Hepatocyte (in vitro differentiated cells): ENCODE data around the gene YWHAG. TPM values are rescaled to one million over a fixed set of nuclear protein-coding genes. Genes with fewer than 3 reads are reported as not detected.
"Not testable (repeated sequence)": the region's sequence is repeated elsewhere in the genome, so short reads cannot be mapped to it uniquely, and the experiment has no call there.

Experiments
- DNase-seq: peaks from one replicate; pipeline ENCODE4 v3.0.0-alpha.2; 2016; ENCODE audit warnings: low spot score
- H2AFZ ChIP-seq: fragments of 200-600 bp; sonication (generic); 2 replicates; pipeline ENCODE4 v1.6.0; 2016; ENCODE audit warnings: antibody characterized with exemption, mild to moderate bottlenecking
- H3K27ac ChIP-seq: fragments of 200-600 bp; sonication (generic); 2 replicates; pipeline ENCODE4 v1.5.1; 2016; ENCODE audit warnings: mild to moderate bottlenecking
- H3K27me3 ChIP-seq: fragments of 200-600 bp; sonication (generic); 2 replicates; pipeline ENCODE4 v1.6.1; 2016
- H3K36me3 ChIP-seq: fragments of 200-600 bp; sonication (generic); replicated peaks from 2 replicates; pipeline ENCODE4 v1.5.1; 2016; ENCODE audit warnings: low read depth; ENCODE audit not compliant: insufficient read depth
- H3K4me1 ChIP-seq: fragments of 200-600 bp; sonication (generic); 2 replicates; pipeline ENCODE4 v1.5.1; 2016; ENCODE audit warnings: mild to moderate bottlenecking, moderate library complexity; ENCODE audit not compliant: insufficient read depth
- H3K4me2 ChIP-seq: fragments of 200-600 bp; sonication (generic); 2 replicates; pipeline ENCODE4 v1.6.0; 2016
- H3K4me3 ChIP-seq: fragments of 200-600 bp; sonication (generic); 2 replicates; pipeline ENCODE4 v1.5.1; 2016; ENCODE audit warnings: mild to moderate bottlenecking
- H3K79me2 ChIP-seq: fragments of 200-600 bp; sonication (generic); 2 replicates; pipeline ENCODE4 v1.6.0; 2017; ENCODE audit warnings: mild to moderate bottlenecking
- H3K9me2 ChIP-seq: fragments of 200-600 bp; sonication (generic); replicated peaks from 2 replicates; pipeline ENCODE4 v1.6.0; 2017; ENCODE audit warnings: mild to moderate bottlenecking; ENCODE audit not compliant: insufficient read depth
- H3K9me3 ChIP-seq: fragments of 200-600 bp; sonication (generic); 2 replicates; pipeline ENCODE4 v1.5.1; 2016; ENCODE audit warnings: low read depth, mild to moderate bottlenecking
- H4K20me1 ChIP-seq: fragments of 200-600 bp; sonication (generic); 2 replicates; pipeline ENCODE4 v1.6.0; 2016; ENCODE audit warnings: mild to moderate bottlenecking; ENCODE audit not compliant: insufficient read depth, poor library complexity, severe bottlenecking
- CTCF ChIP-seq: fragments of 200-600 bp; sonication (generic); IDR thresholded peaks from 2 replicates; pipeline ENCODE4 v1.5.1; 2016; ENCODE audit warnings: antibody characterized with exemption, mild to moderate bottlenecking; ENCODE audit not compliant: poor library complexity
- EZH2 ChIP-seq: fragments of 200-600 bp; sonication (generic); IDR thresholded peaks from 2 replicates; pipeline ENCODE4 v1.6.1; 2016; ENCODE audit warnings: antibody characterized with exemption, mild to moderate bottlenecking, borderline replicate concordance
- EZH2phosphoT487 ChIP-seq: fragments of 200-600 bp; sonication (generic); IDR thresholded peaks from one replicate; pipeline ENCODE4 v1.6.1; 2018; ENCODE audit warnings: antibody characterized with exemption, mild to moderate bottlenecking, low read depth, moderate library complexity; ENCODE audit not compliant: unreplicated experiment, severe bottlenecking
- WGBS: methylation state at CpG from one replicate; pipeline ENCODE4 v1.1.6; 2016; ENCODE audit warnings: low lambda C conversion rate; ENCODE audit errors: missing lambda C conversion rate; 5-methylcytosine and 5-hydroxymethylcytosine counted together
- polyA plus RNA-seq: library from polyadenylated mRNA; unstranded; fragments of >200 nt; fragmentation: Nextera tagmentation; extraction: Ambion mirVana; gene quantifications from 2 replicates; pipeline ENCODE4 v1.2.1, GENCODE V29; 2016
- total RNA-seq: library from RNA; depleted of rRNA; stranded (reverse); fragments of >200 nt; gene quantifications from 2 replicates; pipeline ENCODE4 v1.2.3, GENCODE V29; 2014

YWHAG gene
- total and polyA plus RNA-seq, 2 experiments from 2014 or later: 17.2 to 117 TPM

DNA sequence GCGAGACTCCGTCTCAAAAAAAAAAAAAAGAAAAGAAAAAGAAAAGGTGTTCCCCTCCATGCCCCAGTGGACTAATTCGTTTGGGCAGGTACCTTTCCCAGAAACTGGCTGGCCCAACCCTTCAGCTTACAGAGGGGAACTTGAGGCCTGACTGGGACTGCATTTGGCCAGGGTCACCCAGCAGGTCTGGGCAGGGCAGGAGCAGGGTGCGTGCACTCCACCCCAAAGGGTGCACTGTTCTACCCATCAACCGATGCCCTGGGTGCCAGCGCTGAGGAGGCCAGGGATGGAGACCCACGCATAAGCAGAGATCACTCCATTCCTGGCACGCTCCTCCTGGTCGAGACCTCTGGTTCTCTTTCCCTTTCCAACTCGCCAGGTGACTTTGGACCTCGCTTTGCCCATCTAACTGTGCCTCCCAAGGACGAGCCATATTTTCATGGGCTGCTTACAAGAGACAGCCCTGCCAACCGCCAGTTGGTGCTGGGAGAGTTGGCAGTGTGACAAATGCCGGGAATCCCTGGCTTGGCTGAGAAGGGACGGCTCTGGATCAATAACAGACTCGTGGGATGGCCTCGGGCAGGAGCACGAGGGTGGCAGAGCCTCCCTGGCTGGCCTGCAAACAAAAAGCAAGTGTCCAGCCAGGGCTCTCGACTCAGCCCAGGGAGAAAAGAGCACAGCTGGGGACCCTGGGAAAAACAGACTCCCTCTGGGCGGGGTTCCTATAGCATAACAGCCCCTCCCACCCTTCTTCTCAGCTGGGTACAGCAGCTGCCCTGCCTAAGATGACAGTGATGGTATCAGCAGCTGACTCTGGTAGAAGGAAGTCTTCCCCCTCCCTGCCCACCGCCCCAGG, 48.5 kb downstream of the YWHAG start:
- no peak overlapping the region for H2AFZ ChIP-seq
- no peaks in the 10 kb centered on the region for H4K20me1 ChIP-seq
- no peaks in the 10 kb centered on the region for H3K9me3 ChIP-seq
- no peak for DNase-seq
- WGBS: 77% methylated on average over 21 of the region's 21 CpGs
- no peaks in the 10 kb centered on the region for H3K9me2 ChIP-seq
- no peak overlapping the region for H3K27ac ChIP-seq
- no peaks in the 10 kb centered on the region for H3K36me3 ChIP-seq
- H3K4me1 ChIP-seq: peaks cover 7% of the 10 kb centered on the region
- H3K79me2 ChIP-seq: no peaks in the 10 kb centered on the region
- TF ChIP-seq EZH2phosphoT487: no peak
- no peak for TF ChIP-seq EZH2
- no peak overlapping the region for H3K4me3 ChIP-seq
- no peak overlapping the region for H3K4me2 ChIP-seq
- no peaks in the 10 kb centered on the region for H3K27me3 ChIP-seq

GRCh38 chr7:76309341-76310101, 49.3 kb downstream of the YWHAG start:
- not testable (repeated sequence) for H3K27ac ChIP-seq, H3K9me2 ChIP-seq, H2AFZ ChIP-seq, H3K27me3 ChIP-seq, H3K4me1 ChIP-seq, DNase-seq, H3K4me2 ChIP-seq, H3K4me3 ChIP-seq, H3K79me2 ChIP-seq, H3K36me3 ChIP-seq, H4K20me1 ChIP-seq, H3K9me3 ChIP-seq
- WGBS: 98% methylated on average over 39 of the region's 50 CpGs

DNA sequence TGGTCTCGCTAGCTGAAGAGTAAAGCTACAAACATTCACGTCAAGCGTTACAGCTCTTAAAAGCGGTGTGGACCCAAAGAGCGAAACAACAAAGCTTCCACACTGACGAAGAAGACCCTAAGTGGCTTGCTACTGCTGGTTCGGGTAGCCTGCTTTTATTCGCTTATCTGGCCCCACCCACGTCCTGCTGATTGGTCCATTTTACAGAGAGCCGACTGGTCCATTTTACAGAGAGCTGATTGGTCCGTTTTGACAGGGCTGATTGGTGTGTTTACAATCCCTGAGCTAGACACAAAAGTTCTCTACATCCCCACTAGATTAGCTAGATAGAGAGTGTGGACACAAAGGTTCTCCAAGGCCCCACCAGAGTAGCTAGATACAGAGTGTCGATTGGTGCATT, 49.9 kb downstream of the YWHAG start:
- DNase-seq, H3K9me3 ChIP-seq, H3K79me2 ChIP-seq, H3K4me2 ChIP-seq, H3K4me1 ChIP-seq, H3K4me3 ChIP-seq, H2AFZ ChIP-seq, H3K9me2 ChIP-seq, H3K36me3 ChIP-seq, H4K20me1 ChIP-seq, H3K27ac ChIP-seq, H3K27me3 ChIP-seq: not testable (repeated sequence)
- 86% methylated on average over 12 of the region's 12 CpGs for WGBS

GRCh38 chr7:76304888-76305375, 53.9 kb downstream of the YWHAG start:
- Histone ChIP-seq H3K4me3 (no peak overlapping the region), H3K79me2 (no peaks in the 10 kb centered on the region), H3K36me3 (no peaks in the 10 kb centered on the region), H4K20me1 (no peaks in the 10 kb centered on the region), H3K27ac (peak overlapping the region; percentile 68), H3K4me2 (peak overlapping the region; percentile 88), H2AFZ (no peak overlapping the region), H3K4me1 (peaks cover 7% of the 10 kb centered on the region), H3K9me2 (no peaks in the 10 kb centered on the region), H3K9me3 (no peaks in the 10 kb centered on the region), H3K27me3 (no peaks in the 10 kb centered on the region)
- TF ChIP-seq EZH2 (no peak), EZH2phosphoT487 (no peak), CTCF (no peak)
- WGBS: 93% methylated on average over 10 of the region's 10 CpGs
- DNase-seq: no peak
